A673 (cell line): Measurements from ENCODE around the gene GAMT.

Experiments
- CTCF ChIP-seq: fragments of 300-800, 200-600 bp; sonication (generic); conservative IDR thresholded peaks from 2 replicates; pipeline ENCODE4 v1.5.1; 2017; ENCODE audit warnings: low read depth, mild to moderate bottlenecking, antibody characterized with exemption, low read length, moderate library complexity, mixed read lengths
- EZH2 ChIP-seq: fragments of 200-600 bp; sonication (generic); IDR thresholded peaks from 2 replicates; pipeline ENCODE4 v1.6.1; 2017; ENCODE audit warnings: borderline replicate concordance, low read depth, mild to moderate bottlenecking, mixed read lengths, antibody characterized with exemption, low read length; ENCODE audit not compliant: poor library complexity, severe bottlenecking

GRCh38 chr19:1417681-1418495 is 16.5 kb upstream of the GAMT start:
- no peak for TF ChIP-seq CTCF
- TF ChIP-seq EZH2, result no peak
